Measurements from ENCODE around the gene KCNH5.

- no peak for TF ChIP-seq POLR2A (IDR thresholded peaks at IDR 0.05)
- TF ChIP-seq CTCF (IDR thresholded peaks at IDR 0.05), result no peak
Observed at GRCh38 chr14:62718629-62719028, 326.6 kb downstream of the KCNH5 start.

All from body of pancreas (tissue), 4 donors.